HG03097 (cell line): Measurements from ENCODE around the gene NIPAL4.
"Not testable (repeated sequence)": the region's sequence is repeated elsewhere in the genome, so short reads cannot be mapped to it uniquely, and the experiment has no call there.

Source experiments
- ATAC-seq: cut with Tn5 transposase; IDR thresholded peaks from one replicate; pipeline ENCODE4 v1.9.1; 2021; ENCODE audit not compliant: unreplicated experiment, low FRiP score

NIPAL4 gene

DNA sequence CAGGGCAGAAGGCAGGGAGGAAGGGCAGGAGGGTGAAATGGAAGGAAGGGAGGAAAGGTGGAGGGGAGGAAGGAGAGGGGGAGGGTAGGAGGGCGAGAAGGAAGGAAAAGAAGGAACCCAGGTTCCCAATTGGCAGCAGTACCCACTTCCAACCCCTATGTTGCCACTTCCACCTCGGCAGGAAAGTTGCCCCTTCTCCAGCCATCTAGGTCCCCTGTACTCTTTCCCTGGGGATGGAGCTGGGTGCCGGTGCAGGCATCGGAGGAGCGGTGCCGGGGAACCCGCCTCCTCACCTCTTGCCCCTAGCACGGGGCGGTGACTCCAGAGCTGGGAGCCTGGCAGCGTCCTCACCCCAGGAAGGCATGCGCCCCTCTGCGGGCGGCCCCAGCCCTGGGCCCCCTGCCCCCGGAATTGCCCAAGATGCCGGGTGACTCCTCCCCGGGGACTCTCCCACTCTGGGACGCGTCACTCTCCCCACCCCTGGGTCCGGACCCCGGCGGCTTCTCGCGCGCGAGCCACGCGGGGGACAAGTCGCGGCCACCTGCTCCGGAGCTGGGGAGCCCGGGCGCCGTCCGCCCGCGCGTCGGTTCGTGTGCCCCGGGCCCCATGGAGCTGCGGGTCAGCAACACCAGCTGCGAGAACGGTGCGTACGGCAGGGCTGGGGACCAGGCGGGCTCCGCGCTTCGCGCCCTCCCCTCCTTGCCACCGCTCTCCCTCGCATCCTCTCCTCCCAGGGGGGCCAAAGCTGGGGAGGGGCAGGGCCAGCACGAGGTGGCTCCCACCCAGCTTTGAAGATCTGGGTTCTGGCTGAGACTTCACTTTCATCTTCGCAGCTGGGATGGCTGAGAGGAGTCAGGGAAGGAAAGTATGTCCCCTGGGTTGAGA lies at the start of gene NIPAL4:
Gene NIPAL4, plus strand, starts transcription at position 499 of the 885 bp plus-strand sequence. Its CDS starts 108 bp downstream, at position 607.
- ATAC-seq: no peak

DNA sequence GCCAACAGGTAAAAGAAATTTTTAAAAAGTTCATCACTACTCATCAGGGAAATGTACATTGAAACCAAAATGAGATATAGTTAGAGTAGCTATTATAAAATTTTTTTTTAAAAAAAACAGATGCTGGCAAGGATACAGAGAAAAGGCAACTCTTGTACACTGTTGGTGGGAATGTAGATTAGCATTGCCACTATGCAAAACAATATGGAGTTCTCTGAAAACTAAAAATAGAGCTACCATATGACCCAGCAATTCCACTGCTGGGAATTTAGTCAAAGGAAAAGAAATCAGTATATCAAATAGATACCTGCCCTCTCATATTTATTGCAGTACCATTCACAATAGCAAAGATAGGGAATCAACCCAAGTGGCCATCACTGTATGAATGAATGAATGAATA lies 44.2 kb upstream of the NIPAL4 start:
- no peak for ATAC-seq

DNA sequence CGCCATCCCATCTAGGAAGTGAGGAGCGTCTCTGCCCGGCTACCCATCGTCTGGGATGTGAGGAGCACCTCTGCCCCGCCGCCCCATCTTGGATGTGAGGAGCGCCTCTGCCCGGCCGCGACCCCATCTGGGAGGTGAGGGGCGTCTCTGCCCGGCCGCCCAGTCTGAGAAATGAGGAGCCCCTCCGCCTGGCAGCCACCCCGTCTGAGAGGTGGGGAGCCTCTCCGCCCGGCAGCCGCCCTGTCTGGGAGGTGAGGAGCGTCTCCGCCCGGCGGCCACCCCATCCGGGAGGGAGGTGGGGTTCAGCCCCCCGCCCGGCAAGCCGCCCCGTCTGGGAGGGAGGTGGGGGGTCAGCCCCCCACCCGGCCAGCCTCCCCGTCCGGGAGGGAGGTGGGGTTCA lies 40.5 kb upstream of the NIPAL4 start:
- ATAC-seq: not testable (repeated sequence)

GRCh38 chr5:157429920-157430319 lies 30.1 kb upstream of the NIPAL4 start:
- not testable (repeated sequence) for ATAC-seq

DNA sequence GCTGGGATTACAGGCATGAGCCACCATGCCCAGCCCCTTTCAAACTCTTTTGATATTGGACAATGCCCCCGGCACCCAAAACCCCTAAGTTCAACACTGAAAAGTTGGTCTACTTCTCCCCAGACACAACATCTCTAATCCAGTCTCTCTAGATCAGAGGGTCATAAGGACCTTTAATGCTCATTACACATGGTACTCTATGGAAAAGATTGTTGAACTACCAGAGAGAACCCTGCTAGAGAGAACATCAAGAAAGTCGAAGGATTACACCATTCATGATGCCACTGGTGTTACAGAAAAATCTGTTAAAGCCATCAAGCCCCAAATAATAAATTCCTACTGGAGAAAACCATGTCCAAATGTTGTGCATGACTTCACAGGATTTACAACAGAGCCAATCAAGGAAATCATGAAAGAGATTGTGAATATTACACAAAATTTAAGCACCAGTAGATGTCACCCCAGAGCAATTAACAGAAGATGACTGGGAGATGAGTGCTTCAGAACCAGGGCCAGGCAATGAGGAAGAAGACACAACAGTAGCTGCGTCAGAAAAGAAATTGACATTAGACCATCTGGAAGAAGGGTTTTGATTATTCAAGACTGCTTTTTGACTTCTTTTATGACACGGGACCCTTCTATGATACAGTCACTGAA lies 28.3 kb upstream of the NIPAL4 start:
- ATAC-seq: no peak

GRCh38 chr5:157434096-157434495 lies 25.9 kb upstream of the NIPAL4 start:
- no peak for ATAC-seq

DNA sequence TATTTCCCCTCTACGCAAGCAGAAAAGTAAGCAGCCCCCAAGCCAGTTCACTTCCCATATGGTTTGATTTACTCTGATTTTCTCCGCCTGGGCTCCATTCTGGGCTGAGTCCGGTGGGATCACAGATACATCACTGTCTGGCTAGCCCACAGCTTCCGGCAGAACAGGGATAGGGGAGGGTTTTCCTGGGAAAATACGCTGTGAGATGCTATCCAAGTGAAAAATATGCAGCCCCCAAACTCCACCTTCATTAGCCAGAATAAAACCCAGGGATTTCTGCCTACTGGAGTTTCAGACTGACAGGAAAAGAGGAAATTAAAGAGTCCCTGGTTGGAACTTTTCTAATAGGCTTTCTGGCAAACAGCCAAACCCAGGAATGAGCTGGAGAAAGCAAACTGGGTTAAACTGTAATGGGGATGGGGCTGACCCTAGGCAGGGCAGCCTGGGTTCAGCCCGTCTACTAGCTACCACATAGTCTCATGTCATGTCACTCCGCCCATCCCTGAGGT lies 16.9 kb upstream of the NIPAL4 start:
- ATAC-seq: no peak

GRCh38 chr5:157444224-157444623 lies 15.8 kb upstream of the NIPAL4 start:
- no peak for ATAC-seq

GRCh38 chr5:157445745-157446411 lies 14.1 kb upstream of the NIPAL4 start:
- ATAC-seq: no peak

DNA sequence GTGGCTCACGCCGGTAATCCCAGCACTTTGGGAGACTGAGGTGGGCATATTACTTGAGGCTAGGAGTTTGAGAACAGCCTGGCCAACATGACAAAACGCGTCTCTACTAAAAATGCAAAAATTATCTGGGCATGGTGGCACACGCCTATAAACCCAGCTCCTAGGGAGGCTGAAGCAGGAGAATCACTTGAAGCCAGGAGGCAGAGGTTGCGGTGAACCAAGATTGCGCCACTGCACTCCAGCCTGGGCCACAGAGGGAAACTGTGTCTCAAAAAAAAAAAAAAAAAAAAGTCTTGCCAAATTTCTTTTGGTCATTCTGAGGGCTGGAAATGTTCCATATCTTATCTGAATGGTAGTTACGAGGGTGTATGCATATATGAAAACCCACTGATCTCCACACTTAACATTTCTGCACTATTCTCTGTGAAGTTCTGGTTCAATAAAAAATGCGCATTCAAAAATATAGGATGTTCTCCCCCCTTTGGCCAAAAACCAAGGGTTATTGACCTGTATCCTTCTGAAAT lies 13.5 kb upstream of the NIPAL4 start:
- ATAC-seq: no peak

DNA sequence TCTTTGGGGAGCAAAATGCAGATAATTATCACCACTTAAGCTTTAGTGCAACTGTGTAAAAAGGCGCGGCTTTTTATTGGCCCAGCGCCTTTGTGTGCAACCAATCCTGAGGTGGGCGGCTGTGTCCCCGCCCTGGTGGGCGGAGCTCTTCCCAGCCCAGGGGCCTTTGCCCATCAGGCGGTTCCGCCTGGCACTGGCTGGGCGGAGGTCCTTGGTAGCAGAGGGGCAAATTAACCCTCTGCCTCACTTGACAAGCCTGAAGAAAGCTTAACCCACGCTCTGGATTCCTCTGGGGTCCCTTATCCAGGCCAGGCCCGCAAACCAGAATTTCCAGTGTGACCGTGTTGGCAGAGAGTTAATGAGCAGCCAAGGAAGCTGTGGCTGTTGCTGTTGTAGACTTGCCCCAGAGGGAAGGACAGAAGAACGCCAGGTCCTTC lies 12.8 kb upstream of the NIPAL4 start:
- ATAC-seq: no peak

DNA sequence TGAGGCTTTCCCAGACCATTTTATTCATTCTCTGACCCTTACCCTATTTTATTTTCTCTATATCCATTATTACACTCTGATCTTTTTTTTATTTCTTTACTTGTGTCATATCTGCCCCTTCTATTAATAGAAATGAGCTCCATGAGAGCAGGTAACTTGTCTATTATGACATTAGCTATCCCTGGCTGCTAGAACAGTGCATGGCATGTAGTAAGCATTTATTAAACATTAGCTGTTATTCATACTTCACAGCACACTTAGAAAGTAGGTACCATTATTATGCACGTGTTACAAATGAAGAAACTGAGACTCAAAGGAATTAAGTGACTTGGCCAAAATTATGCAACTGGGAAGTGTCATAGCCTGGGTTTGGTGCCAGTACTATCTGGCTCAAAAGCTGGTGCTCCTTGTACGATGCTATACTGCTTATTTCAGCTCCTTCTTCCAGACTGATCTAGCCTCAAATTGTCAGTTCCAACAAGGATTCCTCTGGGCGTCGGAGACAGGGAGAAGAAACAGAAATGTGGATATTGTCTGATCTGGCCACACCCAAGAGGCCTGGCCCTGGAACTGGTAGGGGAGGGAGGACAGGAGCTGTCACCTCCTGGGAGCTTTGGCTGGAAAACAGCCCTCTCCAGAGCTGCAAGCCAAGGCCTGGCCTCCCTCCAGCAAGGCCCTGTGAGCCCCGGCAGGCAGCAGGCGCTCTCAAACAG lies 10.8 kb upstream of the NIPAL4 start:
- ATAC-seq: no peak

- ATAC-seq: no peak
Measured at GRCh38 chr5:157450024-157450423, 10.0 kb upstream of the NIPAL4 start.

DNA sequence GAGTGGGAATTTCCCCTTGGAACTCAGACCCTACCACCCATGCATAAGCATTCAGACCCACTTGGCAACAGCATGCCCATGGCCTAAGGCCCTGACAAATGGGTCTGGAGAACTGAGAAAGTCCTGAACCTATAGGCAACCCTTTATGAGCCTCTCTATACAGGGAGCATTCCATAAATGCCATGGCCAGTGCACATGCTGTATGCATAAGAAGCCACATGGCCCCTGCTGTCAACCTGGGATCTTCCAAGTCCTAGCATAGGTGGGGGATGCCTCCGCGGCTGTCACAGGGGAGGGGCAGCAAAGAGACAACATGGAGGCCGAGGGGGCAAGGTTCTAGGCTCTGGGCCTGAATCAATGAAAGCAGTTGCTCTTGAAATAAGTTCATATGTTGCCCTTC lies 8.2 kb upstream of the NIPAL4 start:
- ATAC-seq: no peak

GRCh38 chr5:157454273-157454672 lies 5.7 kb upstream of the NIPAL4 start:
- no peak for ATAC-seq

DNA sequence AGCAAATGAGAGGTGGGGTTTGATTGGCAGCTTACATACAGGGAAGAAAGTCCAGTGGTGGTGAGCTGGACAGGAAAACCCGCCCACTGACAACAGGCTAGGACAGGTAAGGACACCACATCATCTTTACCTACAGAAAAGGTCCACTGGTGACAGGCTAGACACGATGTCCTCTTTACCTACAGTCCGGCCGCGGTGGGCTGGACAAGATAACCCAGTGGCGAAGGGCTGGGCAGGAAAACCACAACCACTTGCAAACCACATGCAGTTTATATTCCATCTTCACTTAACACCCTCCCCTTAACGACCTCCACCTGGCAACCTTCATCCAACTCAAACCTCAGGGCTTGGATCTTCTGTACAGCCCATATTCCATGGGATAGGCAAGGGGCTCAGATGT lies 5.0 kb upstream of the NIPAL4 start:
- no peak for ATAC-seq

DNA sequence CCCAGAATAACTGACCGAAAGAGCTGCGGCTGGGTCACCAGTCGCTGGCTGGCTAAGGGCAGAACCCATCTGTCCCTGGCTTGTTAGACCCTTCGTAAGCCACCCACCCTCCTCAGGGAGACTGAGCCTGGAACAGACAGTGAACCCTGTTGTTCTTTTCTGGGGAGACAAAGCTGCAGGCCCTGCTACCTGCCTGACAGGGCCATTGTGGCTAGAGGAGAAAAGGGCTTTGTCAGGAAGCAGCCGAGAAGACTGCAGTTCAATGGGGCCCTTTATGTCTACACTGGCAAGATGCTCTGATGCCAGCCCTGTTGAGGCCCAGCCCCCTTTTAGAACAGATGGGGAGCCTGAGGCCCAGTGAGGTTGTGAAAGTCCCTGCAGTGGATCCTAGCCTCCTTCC lies 3.7 kb upstream of the NIPAL4 start:
- no peak for ATAC-seq

DNA sequence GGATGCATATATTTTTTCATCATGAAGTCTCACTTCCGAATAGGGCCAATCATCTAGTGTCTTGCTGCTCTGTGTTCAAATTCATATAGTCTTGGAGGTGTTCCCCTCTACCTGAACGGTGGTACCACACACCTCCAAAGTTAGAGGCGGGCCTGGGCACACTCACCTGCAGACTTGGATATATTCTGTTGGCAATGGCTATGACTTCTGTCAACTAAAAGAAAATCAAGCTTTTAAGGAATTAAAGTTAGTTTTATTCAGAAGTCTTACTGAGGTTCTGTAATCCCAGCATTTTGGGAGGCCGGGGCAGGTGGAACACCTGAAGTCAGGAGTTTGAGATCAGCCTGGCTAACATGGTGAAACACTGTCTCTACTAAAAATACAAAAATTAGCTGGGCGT lies 2.6 kb upstream of the NIPAL4 start:
- ATAC-seq: no peak

- ATAC-seq: no peak
Measured at GRCh38 chr5:157458835-157459234, 1.2 kb upstream of the NIPAL4 start.
